ENCODE measurements around the gene DARS1.

DARS1 gene

GRCh38 chr2:136023416-136023815, 38.0 kb upstream of the DARS1 start:
- H3F3A ChIP-seq (ENCODE audit: control insufficient read depth, insufficient read depth), result no peaks in the 10 kb centered on the region
- H3K9me2 ChIP-seq (replicated peaks; ENCODE audit: control insufficient read depth, low read length), result no peaks in the 10 kb centered on the region
- no peak overlapping the region for H3K27ac ChIP-seq (ENCODE audit: low read depth, low read length)
- no peaks in the 10 kb centered on the region for H3K9me3 ChIP-seq (ENCODE audit: control insufficient read depth, insufficient read depth, low read length)
- H4K20me1 ChIP-seq (ENCODE audit: control insufficient read depth, insufficient read depth, low read depth, low read length), result no peaks in the 10 kb centered on the region
- no peaks in the 10 kb centered on the region for H3K79me2 ChIP-seq (ENCODE audit: control insufficient read depth, low read length)
- H3K4me1 ChIP-seq (ENCODE audit: control insufficient read depth, low read length), result peaks cover 22% of the 10 kb centered on the region
- H3K4me3 ChIP-seq (ENCODE audit: low read length), result no peak overlapping the region
- H3K36me3 ChIP-seq (ENCODE audit: control insufficient read depth, low read length), result no peaks in the 10 kb centered on the region
- no peak for TF ChIP-seq CTCF (IDR thresholded peaks at IDR 0.05; ENCODE audit: low read depth, low read length, poor library complexity, severe bottlenecking)
- no peak for TF ChIP-seq EZH2phosphoT487 (IDR thresholded peaks at IDR 0.05; ENCODE audit: borderline replicate concordance, low read length)
- H3K4me2 ChIP-seq (ENCODE audit: low read length), result no peak overlapping the region
- H3K27me3 ChIP-seq (ENCODE audit: control insufficient read depth, low read length), result 0 out of 2 replicates have a peak, but pooled peaks cover 3% of the 10 kb centered on the region

GRCh38 chr2:136022396-136023146, 37.1 kb upstream of the DARS1 start:
- H3K79me2 ChIP-seq (ENCODE audit: control insufficient read depth, low read length), result no peaks in the 10 kb centered on the region
- H3K9me2 ChIP-seq (replicated peaks; ENCODE audit: control insufficient read depth, low read length), result no peaks in the 10 kb centered on the region
- peaks cover 22% of the 10 kb centered on the region for H3K4me1 ChIP-seq (ENCODE audit: control insufficient read depth, low read length)
- no peaks in the 10 kb centered on the region for H3K9me3 ChIP-seq (ENCODE audit: control insufficient read depth, insufficient read depth, low read length)
- H3F3A ChIP-seq (ENCODE audit: control insufficient read depth, insufficient read depth), result no peaks in the 10 kb centered on the region
- no peak overlapping the region for H3K4me3 ChIP-seq (ENCODE audit: low read length)
- H3K27ac ChIP-seq (ENCODE audit: low read depth, low read length), result no peak overlapping the region
- TF ChIP-seq EZH2phosphoT487 (IDR thresholded peaks at IDR 0.05; ENCODE audit: borderline replicate concordance, low read length) (no peak), CTCF (IDR thresholded peaks at IDR 0.05; ENCODE audit: low read depth, low read length, poor library complexity, severe bottlenecking) (no peak)
- H3K27me3 ChIP-seq (ENCODE audit: control insufficient read depth, low read length), result 0 out of 2 replicates have a peak, but pooled peaks cover 3% of the 10 kb centered on the region
- H4K20me1 ChIP-seq (ENCODE audit: control insufficient read depth, insufficient read depth, low read depth, low read length), result no peaks in the 10 kb centered on the region
- H3K36me3 ChIP-seq (ENCODE audit: control insufficient read depth, low read length), result no peaks in the 10 kb centered on the region
- H3K4me2 ChIP-seq (ENCODE audit: low read length), result no peak overlapping the region

GRCh38 chr2:136021976-136022375, 36.5 kb upstream of the DARS1 start:
- Histone ChIP-seq H3K36me3 (ENCODE audit: control insufficient read depth, low read length) (no peaks in the 10 kb centered on the region), H3F3A (ENCODE audit: control insufficient read depth, insufficient read depth) (no peaks in the 10 kb centered on the region), H3K79me2 (ENCODE audit: control insufficient read depth, low read length) (no peaks in the 10 kb centered on the region), H3K4me1 (ENCODE audit: control insufficient read depth, low read length) (peaks cover 22% of the 10 kb centered on the region), H3K9me2 (replicated peaks; ENCODE audit: control insufficient read depth, low read length) (no peaks in the 10 kb centered on the region), H3K4me2 (ENCODE audit: low read length) (no peak overlapping the region), H3K27me3 (ENCODE audit: control insufficient read depth, low read length) (0 out of 2 replicates have a peak, but pooled peaks cover 3% of the 10 kb centered on the region), H4K20me1 (ENCODE audit: control insufficient read depth, insufficient read depth, low read depth, low read length) (no peaks in the 10 kb centered on the region), H3K9me3 (ENCODE audit: control insufficient read depth, insufficient read depth, low read length) (no peaks in the 10 kb centered on the region), H3K4me3 (ENCODE audit: low read length) (no peak overlapping the region), H3K27ac (ENCODE audit: low read depth, low read length) (no peak overlapping the region)
- TF ChIP-seq EZH2phosphoT487 (IDR thresholded peaks at IDR 0.05; ENCODE audit: borderline replicate concordance, low read length), result no peak

GRCh38 chr2:136021406-136021805, 36.0 kb upstream of the DARS1 start:
- no peaks in the 10 kb centered on the region for H3K79me2 ChIP-seq (ENCODE audit: control insufficient read depth, low read length)
- H3K9me2 ChIP-seq (replicated peaks; ENCODE audit: control insufficient read depth, low read length), result no peaks in the 10 kb centered on the region
- 0 out of 2 replicates have a peak, but pooled peaks cover 3% of the 10 kb centered on the region for H3K27me3 ChIP-seq (ENCODE audit: control insufficient read depth, low read length)
- H3F3A ChIP-seq (ENCODE audit: control insufficient read depth, insufficient read depth), result no peaks in the 10 kb centered on the region
- H3K36me3 ChIP-seq (ENCODE audit: control insufficient read depth, low read length), result no peaks in the 10 kb centered on the region
- no peaks in the 10 kb centered on the region for H3K9me3 ChIP-seq (ENCODE audit: control insufficient read depth, insufficient read depth, low read length)
- no peak overlapping the region for H3K4me3 ChIP-seq (ENCODE audit: low read length)
- no peak overlapping the region for H3K4me2 ChIP-seq (ENCODE audit: low read length)
- no peaks in the 10 kb centered on the region for H4K20me1 ChIP-seq (ENCODE audit: control insufficient read depth, insufficient read depth, low read depth, low read length)
- no peak overlapping the region for H3K27ac ChIP-seq (ENCODE audit: low read depth, low read length)
- TF ChIP-seq EZH2phosphoT487 (IDR thresholded peaks at IDR 0.05; ENCODE audit: borderline replicate concordance, low read length) (no peak), CTCF (IDR thresholded peaks at IDR 0.05; ENCODE audit: low read depth, low read length, poor library complexity, severe bottlenecking) (no peak)
- H3K4me1 ChIP-seq (ENCODE audit: control insufficient read depth, low read length), result peaks cover 22% of the 10 kb centered on the region

Measured in DOHH2 (cell line).